ENCODE results near the gene GRAMD1A. TPM values are rescaled to one million over a fixed set of nuclear protein-coding genes. Genes with fewer than 3 reads are reported as not detected.
"Not testable (repeated sequence)": the region's sequence is repeated elsewhere in the genome, so short reads cannot be mapped to it uniquely, and the experiment has no call there.

The GRAMD1A gene
- total RNA-seq, 2 donors from 2014 or later = 26.3 to 31.0 TPM

DNA sequence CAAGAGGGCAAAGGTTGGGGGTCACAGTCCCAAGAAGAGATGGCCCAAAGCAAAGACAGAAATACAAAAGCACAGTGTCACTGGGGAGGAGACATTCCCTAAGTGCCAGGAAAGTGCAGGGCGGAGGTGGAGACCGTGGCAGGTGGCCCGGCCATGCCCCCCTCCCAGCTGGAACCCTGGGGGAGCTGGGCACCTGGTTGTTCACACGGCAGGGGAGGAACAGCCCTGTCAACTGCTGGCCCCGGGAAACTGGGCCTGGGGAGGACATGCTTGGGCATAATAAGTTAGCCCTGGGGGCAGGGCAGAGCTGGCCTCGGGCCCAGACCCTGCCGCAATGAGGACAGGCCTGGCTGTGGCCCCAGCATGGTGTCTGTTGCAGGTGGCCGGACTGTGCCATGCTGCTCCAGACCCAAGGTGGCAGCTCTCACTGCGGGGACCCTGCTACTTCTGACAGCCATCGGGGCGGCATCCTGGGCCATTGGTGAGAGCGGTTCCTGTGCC lies 48.8 kb downstream of the GRAMD1A start:
- H3K36me3 ChIP-seq = no peaks in the 10 kb centered on the region
- intact Hi-C loops (cut with DNase I) = no loop called here
- TF ChIP-seq, protein P1, sequence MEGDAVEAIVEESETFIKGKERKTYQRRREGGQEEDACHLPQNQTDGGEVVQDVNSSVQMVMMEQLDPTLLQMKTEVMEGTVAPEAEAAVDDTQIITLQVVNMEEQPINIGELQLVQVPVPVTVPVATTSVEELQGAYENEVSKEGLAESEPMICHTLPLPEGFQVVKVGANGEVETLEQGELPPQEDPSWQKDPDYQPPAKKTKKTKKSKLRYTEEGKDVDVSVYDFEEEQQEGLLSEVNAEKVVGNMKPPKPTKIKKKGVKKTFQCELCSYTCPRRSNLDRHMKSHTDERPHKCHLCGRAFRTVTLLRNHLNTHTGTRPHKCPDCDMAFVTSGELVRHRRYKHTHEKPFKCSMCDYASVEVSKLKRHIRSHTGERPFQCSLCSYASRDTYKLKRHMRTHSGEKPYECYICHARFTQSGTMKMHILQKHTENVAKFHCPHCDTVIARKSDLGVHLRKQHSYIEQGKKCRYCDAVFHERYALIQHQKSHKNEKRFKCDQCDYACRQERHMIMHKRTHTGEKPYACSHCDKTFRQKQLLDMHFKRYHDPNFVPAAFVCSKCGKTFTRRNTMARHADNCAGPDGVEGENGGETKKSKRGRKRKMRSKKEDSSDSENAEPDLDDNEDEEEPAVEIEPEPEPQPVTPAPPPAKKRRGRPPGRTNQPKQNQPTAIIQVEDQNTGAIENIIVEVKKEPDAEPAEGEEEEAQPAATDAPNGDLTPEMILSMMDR (IDR thresholded peaks at IDR 0.05) = no peak
- H3K27me3 ChIP-seq = no peaks in the 10 kb centered on the region
- no peaks in the 10 kb centered on the region for H3K4me1 ChIP-seq
- H3K4me3 ChIP-seq = no peak overlapping the region
- no peak overlapping the region for H3K9ac ChIP-seq (ENCODE audit: low read depth in 2 of 2, low read length in 2 of 2)
- H3K9me3 ChIP-seq = no peaks in the 10 kb centered on the region
- H3K27ac ChIP-seq = no peak overlapping the region
- DNase-seq = no peak

DNA sequence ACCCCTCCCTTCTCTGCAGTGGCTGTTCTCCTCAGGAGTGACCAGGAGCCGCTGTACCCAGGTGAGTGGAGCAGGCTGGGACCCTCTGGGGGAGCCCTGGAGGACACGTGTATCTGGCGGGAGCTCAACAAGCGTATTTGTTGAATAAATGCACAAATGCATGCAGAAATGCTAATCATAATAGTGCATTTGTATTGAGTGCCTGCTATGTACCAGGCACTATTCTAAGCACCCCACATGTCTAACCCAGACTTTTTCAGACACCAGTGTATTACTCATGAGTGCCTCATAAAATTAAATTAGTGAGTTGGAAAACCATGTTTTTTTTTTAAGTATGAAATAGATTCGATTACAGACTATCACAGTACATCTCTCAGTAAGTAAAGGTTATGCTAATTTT lies 49.3 kb downstream of the GRAMD1A start:
- Histone ChIP-seq H3K9ac (ENCODE audit: low read depth in 2 of 2, low read length in 2 of 2) (no peak overlapping the region), H3K4me3 (no peak overlapping the region), H3K4me1 (no peaks in the 10 kb centered on the region), H3K27me3 (no peaks in the 10 kb centered on the region), H3K36me3 (no peaks in the 10 kb centered on the region), H3K9me3 (no peaks in the 10 kb centered on the region), H3K27ac (no peak overlapping the region)
- no peak for DNase-seq
- intact Hi-C loops (cut with DNase I) = no loop called here
- TF ChIP-seq, protein P1 (IDR thresholded peaks at IDR 0.05) = no peak

DNA sequence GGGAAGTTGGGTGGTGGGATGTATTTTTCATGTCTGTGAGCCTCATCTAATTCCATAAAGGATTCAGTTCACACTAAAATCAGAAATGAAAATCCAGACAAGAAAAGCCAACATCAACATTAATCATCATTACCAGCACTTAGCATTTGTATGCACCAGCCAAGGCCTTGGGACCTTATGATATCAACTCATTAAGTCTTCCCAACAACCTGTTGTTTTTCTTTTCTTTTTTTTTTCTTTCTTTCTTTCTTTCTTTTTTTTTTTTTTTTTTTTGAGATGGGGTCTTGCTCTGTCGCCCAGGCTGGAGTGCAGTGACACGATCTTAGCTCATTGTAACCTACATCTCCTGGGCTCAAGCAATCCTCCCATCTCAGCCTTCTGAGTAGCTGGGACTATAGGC lies 50.5 kb downstream of the GRAMD1A start:
- H3K9me3 ChIP-seq; H3K4me3 ChIP-seq; H3K27ac ChIP-seq; H3K9ac ChIP-seq (ENCODE audit: low read depth in 2 of 2, low read length in 2 of 2); H3K27me3 ChIP-seq; intact Hi-C loops (cut with DNase I); DNase-seq; H3K4me1 ChIP-seq; H3K36me3 ChIP-seq: not testable (repeated sequence)

DNA sequence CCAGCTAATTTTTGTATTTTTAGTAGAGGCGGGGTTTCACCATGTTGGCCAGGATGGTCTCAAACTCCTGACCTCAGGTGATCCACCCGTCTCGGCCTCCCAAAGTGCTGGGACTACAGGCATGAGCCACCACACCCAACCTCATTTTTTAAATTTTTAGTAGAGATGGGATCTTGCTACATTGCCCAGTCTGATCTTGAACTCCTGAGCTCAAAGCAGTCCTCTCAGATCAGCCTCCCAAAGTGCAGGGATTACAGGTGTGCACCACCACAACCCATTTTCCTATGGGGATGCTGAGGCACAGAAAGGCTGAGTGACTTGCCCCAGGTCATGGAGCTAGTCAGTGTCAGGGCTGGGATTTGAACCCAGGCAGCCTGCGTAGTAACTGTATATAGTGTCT lies 51.1 kb downstream of the GRAMD1A start:
- H3K9ac ChIP-seq (ENCODE audit: low read depth in 2 of 2, low read length in 2 of 2); H3K27ac ChIP-seq; H3K36me3 ChIP-seq; H3K4me1 ChIP-seq; intact Hi-C loops (cut with DNase I); DNase-seq; H3K27me3 ChIP-seq; H3K4me3 ChIP-seq; H3K9me3 ChIP-seq: not testable (repeated sequence)

DNA sequence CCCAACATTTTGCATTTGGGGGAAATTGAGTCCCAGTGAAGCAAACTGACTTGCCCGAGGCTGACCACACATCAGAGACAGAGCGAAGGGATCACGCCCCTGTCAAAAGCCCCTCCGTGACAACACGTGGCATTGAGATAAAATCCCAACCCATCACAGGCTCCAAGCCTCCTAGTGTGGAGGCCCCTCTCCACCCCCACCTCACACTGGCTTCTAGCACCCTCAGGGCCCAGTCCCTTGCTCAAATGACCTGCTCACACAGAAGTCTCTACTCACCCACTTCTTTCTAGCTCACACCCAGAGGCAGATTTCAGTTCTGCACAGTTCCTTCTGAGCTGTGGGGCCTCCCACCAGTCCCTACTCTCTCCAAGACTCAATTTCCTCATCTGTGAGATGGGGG lies 51.7 kb downstream of the GRAMD1A start:
- TF ChIP-seq, protein P1 (IDR thresholded peaks at IDR 0.05) = no peak
- Histone ChIP-seq H3K4me1 (no peaks in the 10 kb centered on the region), H3K27ac (no peak overlapping the region), H3K9ac (ENCODE audit: low read depth in 2 of 2, low read length in 2 of 2) (no peak overlapping the region), H3K27me3 (no peaks in the 10 kb centered on the region), H3K4me3 (no peak overlapping the region), H3K36me3 (no peaks in the 10 kb centered on the region), H3K9me3 (no peaks in the 10 kb centered on the region)
- DNase-seq = no peak
- intact Hi-C loops (cut with DNase I) = no loop called here

DNA sequence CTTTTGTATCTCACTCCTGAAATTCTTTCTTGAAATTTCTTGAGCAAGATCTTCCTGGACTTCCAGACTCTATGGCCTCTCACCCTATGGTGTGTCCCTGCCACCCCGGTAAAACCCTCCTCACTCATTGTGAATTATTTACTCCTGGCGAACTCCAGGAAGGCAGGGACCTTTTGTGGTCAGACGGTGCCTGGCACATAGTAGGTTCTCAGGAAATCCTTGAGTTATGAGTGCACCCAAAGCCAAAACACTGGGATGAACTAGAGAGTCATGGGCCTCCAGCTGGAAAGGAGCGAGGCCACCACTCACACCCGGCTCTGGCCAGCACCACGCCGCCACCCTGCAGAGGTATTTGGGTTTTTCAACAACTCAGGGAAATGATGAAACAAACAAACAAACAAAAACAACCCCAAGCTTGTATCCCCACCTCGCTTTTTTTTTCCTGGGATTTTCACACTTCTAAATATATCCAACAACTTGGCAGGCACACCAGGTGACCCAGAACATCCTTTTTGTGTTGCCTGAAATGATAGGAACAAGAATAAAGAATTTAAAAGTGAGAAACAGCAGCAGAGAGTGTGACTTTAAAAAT lies 52.6 kb downstream of the GRAMD1A start:
- DNase-seq = no peak
- TF ChIP-seq, protein P1 (IDR thresholded peaks at IDR 0.05) = no peak
- Histone ChIP-seq H3K9me3 (no peaks in the 10 kb centered on the region), H3K27ac (no peak overlapping the region), H3K4me3 (no peak overlapping the region), H3K4me1 (no peaks in the 10 kb centered on the region), H3K9ac (ENCODE audit: low read depth in 2 of 2, low read length in 2 of 2) (no peak overlapping the region), H3K36me3 (no peaks in the 10 kb centered on the region), H3K27me3 (no peaks in the 10 kb centered on the region)
- intact Hi-C loops (cut with DNase I) = no loop called here

Data from colonic mucosa (tissue), 4 donors.